Suprapubic skin (tissue), 3 donors: Measurements from ENCODE around the gene JAML.

Experiments used
- CTCF ChIP-seq, 2 donors: fragments of 200-600 bp in 1 of 2; fragments of 450-650 bp in 1 of 2; sonication (generic) in 1 of 2; IDR thresholded peaks; one replicate each; pipeline ENCODE4 v1.5.1; 2016 to 2019; ENCODE audit warnings: antibody characterized with exemption in 2 of 2, mild to moderate bottlenecking in 1 of 2, moderate library complexity in 1 of 2
- POLR2AphosphoS5 ChIP-seq, 3 donors: sonication (generic); formaldehyde crosslinking; IDR thresholded peaks; one replicate each; pipeline ENCODE4 v1.6.1; 2017; ENCODE audit warnings: antibody characterized with exemption in 3 of 3

GRCh38 chr11:118213201-118213600, 11.6 kb downstream of the JAML start:
- no peak for TF ChIP-seq CTCF (IDR thresholded peaks at IDR 0.05)
- TF ChIP-seq POLR2AphosphoS5 (IDR thresholded peaks at IDR 0.05): no peak
